AG04450 (cell line): ENCODE data around the gene CDK1. TPM values are rescaled to one million over a fixed set of nuclear protein-coding genes. Genes with fewer than 3 reads are reported as not detected.

ENCODE experiments used
- CTCF ChIA-PET: fragments of 300-600, 350-600 bp; formaldehyde crosslinking; extraction: SDS; loops from one replicate; lab custom pipeline; 2022; ENCODE audit warnings: antibody characterized with exemption, inconsistent platforms; lab: Charles Lee
- POLR2A ChIA-PET: fragments of 350-600 bp; formaldehyde crosslinking; extraction: SDS; loops from one replicate; lab custom pipeline; 2021; ENCODE audit warnings: antibody characterized with exemption, inconsistent platforms; lab: Yijun Ruan, JAX
- DNase-seq: peaks from one replicate; pipeline ENCODE4 v3.0.0-alpha.2; 2011; ENCODE audit warnings: low read depth, low spot score
- H3K27ac ChIP-seq: one replicate; pipeline ENCODE4 v1.5.1; 2012; ENCODE audit warnings: low read depth, low read length, control low read depth
- H3K27me3 ChIP-seq: one replicate; pipeline ENCODE4 v1.6.0; 2012; ENCODE audit warnings: low read length; ENCODE audit not compliant: control insufficient read depth, insufficient read depth
- H3K4me3 ChIP-seq: 2 replicates; pipeline ENCODE4 v1.5.1; 2011; ENCODE audit warnings: mild to moderate bottlenecking, low read depth, low read length, control low read depth
- H3K9me3 ChIP-seq: 2 replicates; pipeline ENCODE4 v1.5.1; 2012; ENCODE audit warnings: low read length; ENCODE audit not compliant: control insufficient read depth, insufficient read depth
- polyA plus RNA-seq: library from polyadenylated mRNA; depleted of rRNA; stranded (reverse); fragments of >200 nt; gene quantifications from 2 replicates; pipeline ENCODE4 v1.2.3, GENCODE V29; 2011
- TF ChIP-seq, protein P1 (sequence below): IDR thresholded peaks from 2 replicates; pipeline ENCODE4 v1.5.1; 2011; ENCODE audit warnings: low read depth, low read length, control low read depth, inconsistent platforms

Gene CDK1
- polyA plus RNA-seq, 1 experiment = 17.9 TPM

DNA sequence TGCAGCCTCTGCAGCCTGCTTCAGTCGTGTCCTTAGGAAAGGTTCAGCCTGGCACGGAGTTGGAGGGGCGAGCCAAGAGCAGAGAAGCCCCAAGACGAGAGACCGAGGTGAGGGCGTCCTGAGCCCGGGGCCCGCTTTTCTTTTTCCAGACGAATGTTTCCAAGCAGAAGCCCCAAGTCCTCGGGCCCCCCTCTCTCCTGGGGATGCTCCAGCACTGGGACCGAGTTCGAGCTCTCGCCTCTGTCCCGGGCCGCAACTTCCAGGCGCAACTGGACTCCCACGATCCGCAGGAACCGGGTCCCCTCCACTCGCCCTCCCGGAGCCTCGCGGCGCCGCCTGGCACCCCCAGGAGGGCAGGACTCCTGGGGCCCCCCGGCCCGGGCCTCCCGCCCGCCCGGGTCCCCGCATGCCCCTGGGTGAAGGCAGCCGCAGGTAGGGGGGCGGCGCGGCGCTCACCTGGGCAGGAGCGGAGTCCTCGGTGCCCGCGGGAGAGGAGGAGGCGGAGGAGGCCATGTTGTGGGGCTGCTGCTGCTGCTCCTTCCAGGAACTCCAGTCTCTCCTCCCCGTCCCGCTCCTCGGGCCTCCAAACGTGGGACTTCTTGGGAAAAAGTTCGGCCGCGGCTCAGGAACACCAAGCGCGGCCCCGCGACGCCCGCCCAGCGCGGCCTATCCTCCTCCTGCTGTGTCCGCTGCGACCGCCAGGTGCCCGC lies 45.3 kb upstream of the CDK1 start:
- no peak for DNase-seq

DNA sequence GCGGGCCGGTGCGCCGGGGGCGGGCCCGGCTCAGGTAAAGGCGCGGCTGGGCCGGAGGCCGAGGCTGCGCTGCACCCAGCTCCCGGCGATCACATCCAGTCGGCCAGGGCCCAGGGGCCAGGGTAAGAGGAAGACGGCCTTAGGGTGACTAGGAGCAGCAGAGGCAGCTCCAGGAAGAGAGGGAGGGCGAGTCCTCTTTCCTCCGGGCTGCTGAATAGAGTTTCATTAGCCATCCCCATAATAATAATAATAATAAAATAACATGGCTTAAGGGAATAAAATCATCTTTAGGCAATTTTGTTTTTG lies 44.8 kb upstream of the CDK1 start:
- DNase-seq = no peak
- no peaks in the 10 kb centered on the region for H3K9me3 ChIP-seq
- H3K27ac ChIP-seq = no peak overlapping the region
- CTCF ChIA-PET = no interaction called here
- peaks cover 56% of the 10 kb centered on the region for H3K27me3 ChIP-seq
- TF ChIP-seq, protein P1, sequence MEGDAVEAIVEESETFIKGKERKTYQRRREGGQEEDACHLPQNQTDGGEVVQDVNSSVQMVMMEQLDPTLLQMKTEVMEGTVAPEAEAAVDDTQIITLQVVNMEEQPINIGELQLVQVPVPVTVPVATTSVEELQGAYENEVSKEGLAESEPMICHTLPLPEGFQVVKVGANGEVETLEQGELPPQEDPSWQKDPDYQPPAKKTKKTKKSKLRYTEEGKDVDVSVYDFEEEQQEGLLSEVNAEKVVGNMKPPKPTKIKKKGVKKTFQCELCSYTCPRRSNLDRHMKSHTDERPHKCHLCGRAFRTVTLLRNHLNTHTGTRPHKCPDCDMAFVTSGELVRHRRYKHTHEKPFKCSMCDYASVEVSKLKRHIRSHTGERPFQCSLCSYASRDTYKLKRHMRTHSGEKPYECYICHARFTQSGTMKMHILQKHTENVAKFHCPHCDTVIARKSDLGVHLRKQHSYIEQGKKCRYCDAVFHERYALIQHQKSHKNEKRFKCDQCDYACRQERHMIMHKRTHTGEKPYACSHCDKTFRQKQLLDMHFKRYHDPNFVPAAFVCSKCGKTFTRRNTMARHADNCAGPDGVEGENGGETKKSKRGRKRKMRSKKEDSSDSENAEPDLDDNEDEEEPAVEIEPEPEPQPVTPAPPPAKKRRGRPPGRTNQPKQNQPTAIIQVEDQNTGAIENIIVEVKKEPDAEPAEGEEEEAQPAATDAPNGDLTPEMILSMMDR = no peak
- H3K4me3 ChIP-seq = peak overlapping the region; percentile 17; the same call in 1 of the 2 replicates
- POLR2A ChIA-PET = no interaction called here

More for the DNA sequence above, 45.3 kb upstream of the CDK1 start:
- Histone ChIP-seq H3K27me3 (peaks cover 54% of the 10 kb centered on the region), H3K9me3 (no peaks in the 10 kb centered on the region), H3K27ac (no peak overlapping the region), H3K4me3 (peak overlapping the region; percentile 39)
- ChIA-PET POLR2A (no interaction called here), CTCF (no interaction called here)
- TF ChIP-seq, protein P1 = no peak

DNA sequence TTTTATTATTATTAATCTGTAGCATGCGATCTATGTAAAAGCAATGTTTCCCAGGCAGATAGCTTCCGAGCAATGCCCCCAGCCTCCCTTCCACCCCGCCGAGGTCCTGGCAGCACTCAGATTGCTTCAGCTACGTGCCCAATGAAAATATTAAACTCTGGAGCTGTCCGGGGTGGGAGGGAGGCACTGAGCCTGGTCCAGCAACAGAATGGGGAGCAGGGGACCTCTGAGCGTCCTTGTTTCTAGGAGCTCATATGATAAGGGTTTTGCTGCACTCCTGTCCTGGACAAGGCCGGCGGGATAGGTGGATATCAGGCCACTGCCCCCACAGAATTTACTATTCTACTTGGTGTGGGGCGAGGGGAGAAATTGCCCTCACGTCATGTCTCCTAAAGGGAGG lies 44.5 kb upstream of the CDK1 start:
- DNase-seq = no peak
- ChIA-PET CTCF (no interaction called here), POLR2A (no interaction called here)
- TF ChIP-seq, protein P1 = no peak
- Histone ChIP-seq H3K4me3 (no peak overlapping the region), H3K9me3 (no peaks in the 10 kb centered on the region), H3K27ac (no peak overlapping the region), H3K27me3 (peaks cover 56% of the 10 kb centered on the region)

DNA sequence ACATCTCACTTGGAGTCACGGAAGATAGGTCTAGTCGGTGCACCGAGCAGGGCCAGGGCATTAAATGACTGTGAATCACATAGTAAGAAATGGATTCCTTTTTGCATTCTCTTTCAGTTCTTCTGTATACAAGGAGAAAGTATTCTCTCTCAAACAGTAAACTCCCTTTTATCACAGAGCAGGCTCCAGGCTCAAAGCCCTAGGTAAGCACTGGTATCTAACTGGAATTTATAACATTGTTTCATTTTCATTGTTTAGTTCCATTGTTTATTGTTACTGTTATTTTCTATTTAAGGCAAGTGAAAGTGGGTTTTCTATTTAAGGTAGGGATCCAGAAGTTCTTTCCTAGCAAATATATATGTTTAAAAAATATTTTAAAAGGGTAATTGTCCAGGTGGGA lies 44.1 kb upstream of the CDK1 start:
- H3K27me3 ChIP-seq = peaks cover 56% of the 10 kb centered on the region
- no peak overlapping the region for H3K27ac ChIP-seq
- ChIA-PET CTCF (no interaction called here), POLR2A (no interaction called here)
- DNase-seq = no peak
- no peak overlapping the region for H3K4me3 ChIP-seq
- TF ChIP-seq, protein P1 = no peak
- H3K9me3 ChIP-seq = no peaks in the 10 kb centered on the region

DNA sequence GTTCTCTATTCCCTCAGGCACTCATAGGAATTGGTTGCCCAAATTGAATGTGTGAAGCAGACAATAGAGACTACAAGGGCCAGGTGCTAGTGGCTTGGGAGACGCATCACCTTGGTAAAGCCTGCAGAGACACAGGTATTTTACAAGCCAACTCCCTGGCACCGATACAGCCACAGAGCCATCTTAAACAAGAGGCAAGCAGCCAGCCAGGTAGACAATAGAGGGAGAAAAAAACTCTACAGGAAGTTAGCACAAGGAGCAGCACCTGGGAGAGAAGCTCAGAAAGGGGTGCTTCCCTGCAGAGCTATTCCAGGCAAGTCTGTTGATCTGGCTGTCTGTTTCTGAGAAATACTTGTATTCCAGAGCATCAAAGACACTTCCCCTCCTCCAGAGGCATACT lies 43.0 kb upstream of the CDK1 start:
- no peak overlapping the region for H3K27ac ChIP-seq
- ChIA-PET POLR2A (no interaction called here), CTCF (no interaction called here)
- no peak for DNase-seq
- H3K9me3 ChIP-seq = no peaks in the 10 kb centered on the region
- TF ChIP-seq, protein P1 = no peak
- peaks cover 53% of the 10 kb centered on the region for H3K27me3 ChIP-seq
- H3K4me3 ChIP-seq = no peak overlapping the region
